HepG2 (cell line): ENCODE measurements around the gene ACBD6. TPM values are rescaled to one million over a fixed set of nuclear protein-coding genes. Genes with fewer than 3 reads are reported as not detected.

Source experiments
- ATAC-seq: fragments of 200-7000 bp; cut with Tn5 transposase; 3 replicates; pipeline ENCODE4 v1.9.1; 2020; ENCODE audit warnings: mild to moderate bottlenecking, moderate library complexity
- BruUV-seq: library from RNA; stranded (reverse); fragments of 400-500 nt; replicated peaks from 2 replicates; lab custom pipeline; 2021; lab: Mats Ljungman, UMichigan
- CTCF ChIA-PET: fragments of 300-600 bp; formaldehyde crosslinking; extraction: SDS; loops from one replicate; lab custom pipeline; 2021; ENCODE audit warnings: low total read pairs, inconsistent platforms, low intra/inter-chr PET ratio; lab: Yijun Ruan, JAX
- POLR2A ChIA-PET: fragments of 350-600 bp; sonication (Branson Sonifier 250); formaldehyde crosslinking; loops from one replicate; lab custom pipeline; 2020; ENCODE audit warnings: antibody characterized with exemption, inconsistent platforms; lab: Yijun Ruan, JAX
- DNase-seq: peaks from one replicate; pipeline ENCODE4 v3.0.0-alpha.2; 2015; ENCODE audit warnings: low spot score
- FAIRE-seq: peaks from 3 replicates; lab custom pipeline; 2011; peaks lifted over from hg19 to GRCh38; lab: Jason Lieb, UNC
- H2AFZ ChIP-seq: one replicate; pipeline ENCODE4 v1.6.1; 2011; ENCODE audit warnings: low read length, inconsistent platforms
- H3K27ac ChIP-seq: fragments of 300-600 bp; 3 replicates; pipeline ENCODE4 v1.8.0; 2011; ENCODE audit warnings: mixed run types, mild to moderate bottlenecking, mixed read lengths, low read length, inconsistent platforms; ENCODE audit not compliant: insufficient read depth; ENCODE audit errors: extremely low read length
- H3K27me3 ChIP-seq, 2 experiments: fragments of 200-600 bp in 1 of 2; 2 replicates in 1 of 2; 3 replicates in 1 of 2; pipeline versions ENCODE4 v1.6.0 to v1.8.0; 2011; ENCODE audit warnings: low read length in 2 of 2, mild to moderate bottlenecking in 2 of 2, moderate library complexity in 2 of 2, inconsistent platforms in 1 of 2; ENCODE audit not compliant: insufficient read depth in 2 of 2, control insufficient read depth in 1 of 2
- H3K36me3 ChIP-seq, 2 experiments: fragments of 200-600 bp in 1 of 2; replicated peaks in 1 of 2; 2 replicates in 1 of 2; 3 replicates in 1 of 2; pipeline versions ENCODE4 v1.5.1 to v1.8.0; 2011; ENCODE audit warnings: low read length in 2 of 2, inconsistent platforms in 1 of 2; ENCODE audit not compliant: insufficient read depth in 2 of 2, control insufficient read depth in 1 of 2
- H3K4me1 ChIP-seq: 2 replicates; pipeline ENCODE4 v1.5.1; 2012; ENCODE audit warnings: low read length, inconsistent platforms; ENCODE audit not compliant: insufficient read depth
- H3K4me2 ChIP-seq: 2 replicates; pipeline ENCODE4 v1.6.0; 2011; ENCODE audit warnings: low read depth, low read length, inconsistent platforms
- H3K4me3 ChIP-seq, 3 experiments: fragments of 200-600 bp in 1 of 3; sonication (generic), shearing (Covaris generic) in 1 of 3; replicated peaks in 1 of 3; 2 replicates each; pipeline ENCODE4 v1.5.1; 2011 to 2016; ENCODE audit warnings: low read length in 3 of 3, inconsistent platforms in 2 of 3, low read depth in 2 of 3, mild to moderate bottlenecking in 2 of 3, control low read depth in 1 of 3, mixed read lengths in 1 of 3; ENCODE audit not compliant: insufficient read depth in 1 of 3
- H3K79me2 ChIP-seq: one replicate; pipeline ENCODE4 v1.6.1; 2011; ENCODE audit warnings: low read length, inconsistent platforms; ENCODE audit not compliant: insufficient read depth
- H3K9ac ChIP-seq: 2 replicates; pipeline ENCODE4 v1.6.0; 2011; ENCODE audit warnings: mild to moderate bottlenecking, low read depth, low read length, inconsistent platforms; ENCODE audit not compliant: insufficient read depth
- H3K9me3 ChIP-seq: 2 replicates; pipeline ENCODE4 v1.5.1; 2012; ENCODE audit warnings: mild to moderate bottlenecking, low read length
- H4K20me1 ChIP-seq: 2 replicates; pipeline ENCODE4 v1.6.0; 2011; ENCODE audit warnings: inconsistent platforms, mild to moderate bottlenecking, low read length, moderate library complexity; ENCODE audit not compliant: insufficient read depth
- ARHGAP35 ChIP-seq: sonication (generic); formaldehyde crosslinking; IDR thresholded peaks from 2 replicates; pipeline ENCODE4 v1.9.0; 2022; ENCODE audit warnings: mild to moderate bottlenecking, inconsistent platforms, moderate library complexity, missing genetic modification reagents, borderline replicate concordance
- ARNT2 ChIP-seq: sonication (generic); formaldehyde crosslinking; IDR thresholded peaks from 2 replicates; pipeline ENCODE4 v1.8.0; 2022; ENCODE audit warnings: mild to moderate bottlenecking, low read depth, missing genetic modification reagents, moderate library complexity
- CTCF ChIP-seq: sonication (generic); formaldehyde crosslinking; IDR thresholded peaks from 2 replicates; pipeline ENCODE4 v1.5.0; 2020; ENCODE audit warnings: mild to moderate bottlenecking, missing genetic modification reagents, moderate library complexity
- KMT2A ChIP-seq: sonication (generic); formaldehyde crosslinking; IDR thresholded peaks from 2 replicates; pipeline ENCODE4 v1.4.0; 2020; ENCODE audit warnings: missing genetic modification reagents
- MAFG ChIP-seq: sonication (generic); formaldehyde crosslinking; IDR thresholded peaks from 2 replicates; pipeline ENCODE4 v1.5.1; 2020; ENCODE audit warnings: mild to moderate bottlenecking, missing genetic modification reagents
- NFYC ChIP-seq: IDR thresholded peaks from 2 replicates; pipeline ENCODE4 v1.6.1; 2016; ENCODE audit warnings: missing genetic modification reagents, missing compliant biosample characterization
- SPEN ChIP-seq: sonication (generic); formaldehyde crosslinking; IDR thresholded peaks from 2 replicates; pipeline ENCODE4 v1.5.1; 2020; ENCODE audit warnings: low read depth, mild to moderate bottlenecking, missing genetic modification reagents
- STAG1 ChIP-seq: sonication (generic); formaldehyde crosslinking; IDR thresholded peaks from 2 replicates; pipeline ENCODE4 v1.4.0; 2020; ENCODE audit warnings: missing genetic modification reagents
- TFE3 ChIP-seq: IDR thresholded peaks from 2 replicates; pipeline ENCODE4 v1.6.1; 2016
- ZBTB21 ChIP-seq: sonication (generic); formaldehyde crosslinking; IDR thresholded peaks from 2 replicates; pipeline ENCODE4 v1.4.0; 2020; ENCODE audit warnings: missing genetic modification reagents
- ZBTB4 ChIP-seq: sonication (generic); formaldehyde crosslinking; IDR thresholded peaks from 2 replicates; pipeline ENCODE4 v1.4.0; 2020; ENCODE audit warnings: missing genetic modification reagents, mild to moderate bottlenecking, borderline replicate concordance
- ZKSCAN1 ChIP-seq: fragments of 150-350 bp; IDR thresholded peaks from 2 replicates; pipeline ENCODE4 v1.6.1; 2014; ENCODE audit warnings: low read length
- ZNF260 ChIP-seq: sonication (generic); formaldehyde crosslinking; IDR thresholded peaks from 2 replicates; pipeline ENCODE4 v1.4.0; 2020; ENCODE audit warnings: missing genetic modification reagents, low read depth, mild to moderate bottlenecking, borderline replicate concordance
- ZNF317 ChIP-seq: sonication (generic); formaldehyde crosslinking; IDR thresholded peaks from 2 replicates; pipeline ENCODE4 v1.5.0; 2020; ENCODE audit warnings: mild to moderate bottlenecking, missing genetic modification reagents
- ZSCAN21 ChIP-seq: sonication (generic); formaldehyde crosslinking; IDR thresholded peaks from 2 replicates; pipeline ENCODE4 v1.8.0; 2022; ENCODE audit warnings: mild to moderate bottlenecking, missing genetic modification reagents, moderate library complexity, borderline replicate concordance
- WGBS: methylation state at CpG from one replicate; pipeline ENCODE4 v1.1.6; 2017; ENCODE audit warnings: low lambda C conversion rate; 5-methylcytosine and 5-hydroxymethylcytosine counted together
- in situ Hi-C: cut with HindIII; loops from 2 replicates; pipeline ENCODE4 v1.10.0; 2017; ENCODE audit warnings: low pct_unique_long_range_greater_than_20kb; ENCODE audit not compliant: extremely low pct_ligation_motif_present
- intact Hi-C: fragments of 100-400 bp; cut with micrococcal nuclease; formaldehyde crosslinking; loops from one replicate; pipeline ENCODE4 v1.10.0; 2022; ENCODE audit not compliant: unreplicated experiment
- polyA plus RNA-seq, 8 experiments: library from polyadenylated mRNA; depleted of rRNA in 3 of 8; stranded (reverse) in 7 of 8; unstranded in 1 of 8; fragments of >200 nt; fragmentation: Illumina TruSeq in 4 of 8; extraction: Trizol in 4 of 8; gene quantifications; 2 replicates each; pipeline versions ENCODE4 v1.2.1 to v1.2.3, GENCODE V29; 2011 to 2016; ENCODE audit warnings: low read depth in 4 of 8, missing spikeins in 1 of 8, mixed read lengths in 1 of 8; ENCODE audit not compliant: insufficient read depth in 1 of 8
- total RNA-seq, 5 experiments: library from RNA; depleted of rRNA; stranded (reverse); fragments of >200 nt; fragmentation: Illumina TruSeq; extraction: Trizol; gene quantifications; 2 replicates each; pipeline ENCODE4 v1.2.3, GENCODE V29; 2016; ENCODE audit warnings: low read depth in 1 of 5

ACBD6 gene
- total and polyA plus RNA-seq, 2 of the 13 experiments (the other 11 are each of a cell fraction or from before 2014, with no cell fraction given): 33.5 to 47.2 TPM

GRCh38 chr1:180484490-180484889 lies 17.9 kb downstream of the ACBD6 start (continued):
- TF ChIP-seq ARHGAP35 (CRISPR knock-in tag): no peak
- no peak for TF ChIP-seq TFE3 (CRISPR knock-in tag)
- TF ChIP-seq SPEN (CRISPR knock-in tag): no peak

- Histone ChIP-seq H3K9ac (no peak overlapping the region), H3K27ac (no peak overlapping the region), H3K4me1 (0 out of 2 replicates have a peak, but pooled peaks cover 5% of the 10 kb centered on the region), H3K4me2 (no peak overlapping the region), H3K9me3 (no peaks in the 10 kb centered on the region), H2AFZ (no peak overlapping the region), H3K27me3 (no peaks in the 10 kb centered on the region), H3K4me3 (no peak overlapping the region), H4K20me1 (peaks cover 4% of the 10 kb centered on the region; the same call in 1 of the 2 replicates), H3K36me3 (peaks cover 2 to 26% of the 10 kb centered on the region in 2 experiments; a peak in 3 of 5 replicates), H3K79me2 (peaks cover 2% of the 10 kb centered on the region)
- 32% methylated on average over 10 of the region's 10 CpGs for WGBS
- ATAC-seq (no peak), FAIRE-seq (peak; percentile 57), DNase-seq (peak; percentile 51)
- in situ Hi-C loops (no loop called here), intact Hi-C loops (loop anchor here (5.0 kb wide), 1 partner anchor 230 kb away; no protein-coding TSS in a partner anchor)
- no TSS peak for BruUV-seq
- no peak for TF ChIP-seq ZSCAN21
- peak; percentile 60 for TF ChIP-seq CTCF
- no peak for TF ChIP-seq MAFG
- no peak for TF ChIP-seq ARNT2 (CRISPR knock-in tag)
- TF ChIP-seq ZNF260 (CRISPR knock-in tag): no peak
- TF ChIP-seq KMT2A (CRISPR knock-in tag): no peak
- no peak for TF ChIP-seq ZKSCAN1
- TF ChIP-seq ZBTB4 (CRISPR knock-in tag): no peak
- peak; percentile 37 for TF ChIP-seq STAG1 (CRISPR knock-in tag)
- no peak for TF ChIP-seq ZBTB21 (CRISPR knock-in tag)
- no peak for TF ChIP-seq NFYC (CRISPR knock-in tag)
- no peak for TF ChIP-seq ZNF317 (CRISPR knock-in tag)
- ChIA-PET CTCF (interaction anchor here (0.7 to 1.5 kb wide), 3 partner anchors 229 to 776 kb away, joined by 4 to 9 read pairs (median 4); no protein-coding TSS in a partner anchor), POLR2A (no interaction called here)
Measured at GRCh38 chr1:180482425-180483275, 19.7 kb downstream of the ACBD6 start.
